ENCODE results near the gene R3HDM2.

Gene R3HDM2

DNA sequence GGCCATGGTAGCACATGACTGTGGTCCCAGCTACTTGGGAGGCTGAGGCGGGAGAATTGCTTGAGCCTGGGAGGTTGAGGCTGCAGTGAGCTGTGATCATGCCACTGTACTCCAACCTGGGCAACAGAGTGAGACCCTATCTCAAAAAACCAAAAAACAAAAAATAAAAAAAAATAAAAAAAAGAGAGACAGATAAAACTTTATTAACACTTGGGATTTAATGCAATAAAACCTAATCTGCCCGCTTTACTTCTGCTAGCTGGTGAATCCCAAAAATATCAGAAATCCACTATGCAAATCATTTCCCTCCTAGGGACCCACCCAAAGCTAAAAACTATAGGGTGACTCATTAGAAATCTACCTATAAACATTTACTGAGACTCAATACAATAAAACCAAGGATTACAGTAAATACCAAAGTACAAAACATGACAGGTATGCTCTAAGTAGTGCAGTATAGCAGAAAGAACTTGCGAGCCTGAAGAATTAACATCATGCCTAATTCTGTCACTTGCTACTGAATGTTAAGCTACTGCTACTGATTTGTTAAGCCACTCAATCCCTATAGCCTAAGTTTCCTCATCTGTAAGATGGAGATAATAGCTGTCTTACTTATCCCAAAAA, 129.8 kb downstream of the R3HDM2 start:
- TF ChIP-seq, protein P1, sequence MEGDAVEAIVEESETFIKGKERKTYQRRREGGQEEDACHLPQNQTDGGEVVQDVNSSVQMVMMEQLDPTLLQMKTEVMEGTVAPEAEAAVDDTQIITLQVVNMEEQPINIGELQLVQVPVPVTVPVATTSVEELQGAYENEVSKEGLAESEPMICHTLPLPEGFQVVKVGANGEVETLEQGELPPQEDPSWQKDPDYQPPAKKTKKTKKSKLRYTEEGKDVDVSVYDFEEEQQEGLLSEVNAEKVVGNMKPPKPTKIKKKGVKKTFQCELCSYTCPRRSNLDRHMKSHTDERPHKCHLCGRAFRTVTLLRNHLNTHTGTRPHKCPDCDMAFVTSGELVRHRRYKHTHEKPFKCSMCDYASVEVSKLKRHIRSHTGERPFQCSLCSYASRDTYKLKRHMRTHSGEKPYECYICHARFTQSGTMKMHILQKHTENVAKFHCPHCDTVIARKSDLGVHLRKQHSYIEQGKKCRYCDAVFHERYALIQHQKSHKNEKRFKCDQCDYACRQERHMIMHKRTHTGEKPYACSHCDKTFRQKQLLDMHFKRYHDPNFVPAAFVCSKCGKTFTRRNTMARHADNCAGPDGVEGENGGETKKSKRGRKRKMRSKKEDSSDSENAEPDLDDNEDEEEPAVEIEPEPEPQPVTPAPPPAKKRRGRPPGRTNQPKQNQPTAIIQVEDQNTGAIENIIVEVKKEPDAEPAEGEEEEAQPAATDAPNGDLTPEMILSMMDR (IDR thresholded peaks at IDR 0.05), result no peak

DNA sequence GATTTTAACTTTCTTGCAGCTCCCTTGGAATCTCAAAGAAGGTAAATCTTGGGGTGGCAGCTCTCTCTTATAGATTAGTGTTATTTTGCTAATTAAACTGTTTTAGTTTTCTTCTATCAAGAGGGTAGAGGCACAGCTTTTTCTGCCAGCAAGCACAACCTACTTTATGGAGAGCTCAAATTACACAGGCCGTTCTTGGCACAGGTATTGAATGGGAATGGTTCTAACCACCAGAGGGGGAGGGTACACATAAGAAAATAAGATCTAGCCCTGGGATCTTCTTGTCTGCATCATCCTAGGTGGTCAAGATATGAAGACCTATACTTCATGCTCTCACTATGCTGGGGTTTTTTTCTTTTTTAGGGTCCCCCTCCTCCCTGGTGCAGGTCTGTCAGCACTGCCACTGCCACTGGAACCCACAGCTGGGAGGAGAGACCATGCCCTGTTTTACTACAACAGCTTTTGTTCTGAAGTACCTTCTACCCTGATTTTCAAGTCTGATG, 131.3 kb downstream of the R3HDM2 start:
- TF ChIP-seq, protein P1 (IDR thresholded peaks at IDR 0.05), result no peak

DNA sequence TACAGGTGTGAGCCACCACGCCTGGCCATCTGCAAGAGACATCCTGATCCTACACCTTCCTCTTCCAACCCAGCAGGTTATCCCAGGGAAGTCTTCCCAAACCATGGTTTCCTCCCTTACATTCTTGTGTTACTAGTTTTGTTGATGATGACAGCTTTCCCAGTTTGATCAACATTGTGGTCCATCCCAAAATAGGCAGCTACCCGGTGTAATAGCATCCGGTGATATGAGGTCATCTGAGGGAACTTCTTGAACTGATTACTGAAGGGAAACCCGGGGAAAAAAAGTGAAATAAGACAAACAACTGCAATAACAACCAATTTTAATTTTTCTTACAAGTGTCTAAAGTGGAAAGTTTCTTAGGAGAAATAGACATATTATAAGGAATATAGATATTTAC, 134.6 kb downstream of the R3HDM2 start:
- TF ChIP-seq, protein P1 (IDR thresholded peaks at IDR 0.05), result no peak

DNA sequence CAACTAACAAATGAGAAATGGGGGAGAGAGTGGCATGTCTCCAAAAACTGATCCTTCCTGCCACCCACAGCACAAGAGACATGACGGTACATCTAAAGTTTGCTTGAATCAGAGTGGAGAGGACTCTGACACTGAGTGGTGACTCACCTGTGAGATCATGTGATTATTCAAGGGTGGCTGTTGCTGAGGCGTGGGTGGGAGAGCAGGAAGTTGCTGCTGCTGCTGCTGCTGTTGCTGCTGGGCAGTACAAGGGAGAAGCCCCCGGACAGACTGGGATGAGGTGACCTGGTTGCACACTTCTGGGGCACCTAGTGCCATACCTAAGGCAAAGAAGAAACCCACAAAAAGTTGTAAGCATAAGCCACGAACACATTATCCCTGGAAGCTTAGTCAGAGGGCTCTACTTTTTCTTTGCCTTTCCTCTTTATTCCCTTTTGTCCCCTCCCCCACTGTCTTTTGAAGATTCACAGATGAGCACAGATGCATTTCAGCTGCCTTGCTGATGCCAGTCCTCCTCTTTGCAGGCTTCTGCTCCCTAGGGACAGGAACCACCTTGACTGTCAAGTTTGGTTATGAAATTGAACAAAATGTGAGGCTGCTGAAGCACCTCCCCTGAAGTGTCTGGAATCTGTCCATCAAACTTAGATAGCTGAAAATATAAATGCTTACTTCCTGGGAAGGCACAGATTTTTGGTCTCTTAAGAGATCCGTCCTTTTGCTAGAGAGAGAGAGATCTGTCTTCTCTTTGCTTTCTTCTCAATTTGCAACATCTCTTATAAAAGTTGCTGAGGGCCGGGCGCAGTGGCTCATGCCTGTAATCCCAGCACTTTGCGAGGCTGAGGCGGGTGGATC, 150.4 kb downstream of the R3HDM2 start:
- TF ChIP-seq, protein P1 (IDR thresholded peaks at IDR 0.05), result no peak

DNA sequence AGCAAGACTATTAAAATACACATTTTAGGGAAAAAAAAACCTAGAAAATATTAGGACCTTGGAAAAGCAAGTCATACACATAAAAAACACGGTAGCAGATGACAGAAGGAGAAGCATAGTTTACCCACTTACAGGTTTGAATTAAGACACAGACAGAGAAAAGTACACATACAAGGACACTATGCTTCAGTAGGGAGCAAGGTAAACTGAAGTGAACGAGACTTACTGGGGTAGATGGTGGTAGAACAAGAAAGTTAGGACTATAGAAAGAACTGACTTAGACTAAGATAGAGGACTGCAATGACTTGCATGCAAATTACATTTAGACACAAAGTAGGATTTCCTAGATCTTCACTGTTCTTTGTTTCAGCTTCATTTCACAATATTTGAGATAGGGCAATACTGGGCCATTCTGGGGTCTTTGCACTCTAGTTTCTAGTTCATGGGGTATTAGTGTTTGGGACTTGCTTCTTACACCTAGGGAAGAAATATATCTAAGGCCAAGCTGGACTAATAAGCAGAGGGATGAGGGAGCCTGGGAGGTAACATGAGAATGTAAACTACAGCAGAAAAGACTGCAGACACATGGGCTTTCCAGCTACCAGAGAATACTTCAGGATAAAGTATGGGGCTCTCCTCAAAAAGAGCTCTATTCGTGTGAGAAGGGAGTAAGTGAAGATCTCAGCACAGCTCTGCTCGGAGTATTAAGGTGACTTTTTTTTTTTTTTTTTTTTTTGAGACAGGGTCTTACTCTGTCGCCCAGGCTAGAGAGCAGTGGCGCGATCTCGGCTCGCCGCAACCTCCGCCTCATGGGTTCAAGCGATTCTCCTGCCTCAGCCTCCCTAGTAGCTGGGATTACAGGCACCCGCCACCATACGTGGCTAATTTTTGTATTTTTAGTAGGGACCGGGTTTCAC, 152.1 kb downstream of the R3HDM2 start:
- TF ChIP-seq, protein P1 (IDR thresholded peaks at IDR 0.05), result no peak

DNA sequence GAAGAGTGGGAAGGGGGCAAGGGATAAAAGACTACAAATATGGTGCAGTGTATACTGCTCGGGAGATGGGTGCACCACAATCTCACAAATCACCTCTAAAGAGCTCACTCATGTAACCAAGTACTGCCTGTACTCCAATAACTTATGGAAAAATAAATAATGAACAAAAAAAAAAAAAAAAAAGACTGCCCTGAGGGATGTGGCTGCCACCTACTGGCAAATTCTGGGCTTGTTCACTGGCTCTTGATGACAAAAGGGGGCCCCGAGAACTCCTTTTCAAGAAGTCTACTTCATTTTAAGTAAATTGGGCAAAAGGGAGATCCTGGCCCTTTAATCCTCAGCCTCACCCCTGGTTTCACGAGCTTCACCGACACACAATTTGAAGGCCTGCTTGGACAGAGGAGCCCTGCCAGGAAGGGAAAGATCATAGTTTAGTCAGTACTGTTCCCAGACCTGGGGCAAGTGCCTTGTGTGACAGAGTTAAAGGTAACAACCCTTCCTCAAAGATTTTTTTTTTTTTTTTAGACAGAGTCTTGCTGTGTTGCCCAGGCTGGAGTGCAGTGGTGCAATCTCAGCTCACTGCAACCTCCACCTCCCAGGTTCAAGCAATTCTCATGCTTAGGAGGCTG, 153.8 kb downstream of the R3HDM2 start:
- TF ChIP-seq, protein P1 (IDR thresholded peaks at IDR 0.05), result peak; percentile 72

DNA sequence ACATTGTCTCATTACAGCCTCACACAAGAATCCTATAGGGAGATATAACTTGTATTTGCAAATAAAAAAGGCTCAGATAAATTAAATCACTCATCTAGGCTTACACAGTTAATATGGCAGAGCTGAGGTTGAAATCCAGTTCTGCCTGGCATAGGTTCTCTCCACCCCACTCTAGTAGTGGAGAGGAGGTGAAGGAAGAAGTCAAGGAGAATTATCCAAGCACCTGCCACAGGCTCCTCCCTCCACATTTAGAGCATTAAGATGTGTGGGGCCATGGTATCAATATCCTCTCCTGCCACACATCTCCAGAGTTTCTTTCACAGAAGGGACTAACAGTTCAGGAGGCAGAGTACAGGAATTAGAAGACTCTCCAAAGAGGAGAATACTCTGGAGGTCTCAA, 157.3 kb downstream of the R3HDM2 start:
- TF ChIP-seq, protein P1 (IDR thresholded peaks at IDR 0.05), result no peak
